ENCODE measurements around the gene SNAPC3.
A peak's percentile ranks its signal among the peaks of the same experiment; 100 is the strongest.

Gene SNAPC3

GRCh38 chr9:15501803-15502202 is 79.1 kb downstream of the SNAPC3 start:
- no peak for DNase-seq (ENCODE audit: low read depth)
- no peak overlapping the region for H3K4me3 ChIP-seq (replicated peaks; ENCODE audit: low read depth, low read length)
- TF ChIP-seq CTCF (IDR thresholded peaks at IDR 0.05; ENCODE audit: low read length, missing control alignments): no peak

GRCh38 chr9:15505921-15506320 is 83.2 kb downstream of the SNAPC3 start:
- H3K4me3 ChIP-seq (replicated peaks; ENCODE audit: low read depth, low read length): no peak overlapping the region
- TF ChIP-seq CTCF (IDR thresholded peaks at IDR 0.05; ENCODE audit: low read length, missing control alignments): no peak
- DNase-seq (ENCODE audit: low read depth): no peak

GRCh38 chr9:15509931-15510788 is 87.5 kb downstream of the SNAPC3 start:
- DNase-seq (ENCODE audit: low read depth): peak; percentile 17
- TF ChIP-seq CTCF (IDR thresholded peaks at IDR 0.05; ENCODE audit: low read length, missing control alignments): no peak
- H3K4me3 ChIP-seq (replicated peaks; ENCODE audit: low read depth, low read length): peak overlapping the region; percentile 91

- TF ChIP-seq CTCF (IDR thresholded peaks at IDR 0.05; ENCODE audit: low read length, missing control alignments): no peak
- peak within 1 kb of the TSS; percentile 91 for H3K4me3 ChIP-seq (replicated peaks; ENCODE audit: low read depth, low read length)
- peak; percentile 84 for DNase-seq (ENCODE audit: low read depth)
These were observed 88.3 kb downstream of the SNAPC3 start, which contains the start of gene PSIP1 for GRCh38 chr9:15510789-15511575. TSS of gene PSIP1 (minus strand) at chr9:15510970. CDS start at chr9:15510188, 782 bp downstream.

Measured in fibroblast of pulmonary artery (primary cell).